Mucosa of rectum (tissue), 2 donors: ENCODE measurements around the gene ATG5.

Experiments used
- H3K27ac ChIP-seq, 2 donors: one replicate each; pipeline ENCODE4 v1.7.0; 2013; ENCODE audit warnings: inconsistent platforms in 2 of 2, low read depth in 2 of 2, low read length in 2 of 2
- H3K27me3 ChIP-seq, 2 donors: one replicate each; pipeline ENCODE4 v1.7.0; 2013; ENCODE audit warnings: low read length in 2 of 2; ENCODE audit not compliant: control insufficient read depth in 2 of 2, insufficient read depth in 2 of 2
- H3K36me3 ChIP-seq, 2 donors: one replicate each; pipeline ENCODE4 v1.7.0; 2013; ENCODE audit warnings: low read length in 2 of 2; ENCODE audit not compliant: control insufficient read depth in 2 of 2, insufficient read depth in 2 of 2
- H3K4me1 ChIP-seq, 2 donors: one replicate each; pipeline ENCODE4 v1.7.0; 2013; ENCODE audit warnings: low read length in 2 of 2, mild to moderate bottlenecking in 1 of 2; ENCODE audit not compliant: control insufficient read depth in 2 of 2, insufficient read depth in 2 of 2
- H3K4me3 ChIP-seq, 2 donors: one replicate each; pipeline ENCODE4 v1.7.0; 2013; ENCODE audit warnings: low read length in 2 of 2
- H3K9ac ChIP-seq, 2 donors: one replicate each; pipeline ENCODE4 v1.7.0; 2013; ENCODE audit warnings: low read length in 2 of 2, low read depth in 1 of 2, mild to moderate bottlenecking in 1 of 2
- H3K9me3 ChIP-seq, 2 donors: one replicate each; pipeline ENCODE4 v1.7.0; 2013; ENCODE audit warnings: low read length in 2 of 2; ENCODE audit not compliant: control insufficient read depth in 2 of 2
- donor health status: healthy.
- donor health status: Normal muscosa, but diverticular disease.

Gene ATG5

GRCh38 chr6:106212576-106212975 is 113.0 kb downstream of the ATG5 start:
- H3K4me3 ChIP-seq, result no peak overlapping the region
- no peaks in the 10 kb centered on the region for H3K27me3 ChIP-seq
- H3K36me3 ChIP-seq, result no peaks in the 10 kb centered on the region
- no peak overlapping the region for H3K9ac ChIP-seq
- no peaks in the 10 kb centered on the region for H3K4me1 ChIP-seq
- H3K27ac ChIP-seq, result no peak overlapping the region
- no peaks in the 10 kb centered on the region for H3K9me3 ChIP-seq

- Histone ChIP-seq H3K4me1 (no peaks in the 10 kb centered on the region), H3K27ac (no peak overlapping the region), H3K4me3 (no peak overlapping the region), H3K9ac (no peak overlapping the region), H3K27me3 (no peaks in the 10 kb centered on the region), H3K9me3 (no peaks in the 10 kb centered on the region), H3K36me3 (no peaks in the 10 kb centered on the region)
These were observed 118.7 kb downstream of the ATG5 start for GRCh38 chr6:106206905-106207304.

DNA sequence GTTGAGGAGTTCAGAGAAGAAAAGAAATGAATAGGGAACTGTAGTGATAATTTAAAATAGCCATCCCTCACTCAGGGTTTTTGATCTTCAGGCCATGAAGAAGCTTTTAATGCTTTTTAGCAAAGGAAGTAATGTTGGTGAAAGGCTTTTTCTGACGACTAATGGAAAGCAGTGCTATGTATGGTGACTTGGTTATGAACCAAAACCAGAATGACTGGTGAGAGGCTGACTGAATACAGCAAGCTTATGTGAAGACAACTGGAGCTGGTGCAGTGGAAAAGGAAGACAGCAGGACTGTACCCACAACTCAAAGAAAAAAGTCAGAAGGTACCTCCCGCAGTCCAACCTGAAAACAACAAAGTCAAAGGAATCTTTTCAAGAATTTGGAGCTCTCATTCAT is 120.6 kb downstream of the ATG5 start:
- H3K9me3 ChIP-seq, result no peaks in the 10 kb centered on the region
- H3K4me3 ChIP-seq, result no peak overlapping the region
- no peaks in the 10 kb centered on the region for H3K4me1 ChIP-seq
- no peaks in the 10 kb centered on the region for H3K27me3 ChIP-seq
- no peak overlapping the region for H3K27ac ChIP-seq
- H3K9ac ChIP-seq, result no peak overlapping the region
- H3K36me3 ChIP-seq, result peaks cover 0 to 7% of the 10 kb centered on the region in 2 donors

DNA sequence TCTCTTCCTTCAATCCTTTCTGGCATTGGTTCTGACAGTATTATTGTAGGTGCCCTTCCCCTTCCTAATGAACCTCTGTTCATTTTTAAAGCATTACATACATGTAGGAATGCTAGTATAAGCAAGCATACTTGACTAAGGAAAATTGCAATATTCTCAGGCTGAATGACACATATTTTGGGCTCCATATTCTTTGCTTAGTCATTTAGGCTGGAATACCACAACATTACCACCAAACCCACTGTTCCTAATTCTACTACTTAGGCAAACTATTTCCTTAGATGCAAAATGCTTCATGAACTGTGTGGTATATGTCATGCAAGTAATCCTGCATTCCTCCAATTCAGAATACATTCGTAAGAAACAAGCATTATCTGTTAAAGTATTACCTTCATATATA is 125.6 kb downstream of the ATG5 start:
- no peaks in the 10 kb centered on the region for H3K4me1 ChIP-seq
- H3K36me3 ChIP-seq, result peaks cover 0 to 7% of the 10 kb centered on the region in 2 donors
- no peak overlapping the region for H3K27ac ChIP-seq
- no peak overlapping the region for H3K4me3 ChIP-seq
- H3K9me3 ChIP-seq, result no peaks in the 10 kb centered on the region
- no peaks in the 10 kb centered on the region for H3K27me3 ChIP-seq
- no peak overlapping the region for H3K9ac ChIP-seq

DNA sequence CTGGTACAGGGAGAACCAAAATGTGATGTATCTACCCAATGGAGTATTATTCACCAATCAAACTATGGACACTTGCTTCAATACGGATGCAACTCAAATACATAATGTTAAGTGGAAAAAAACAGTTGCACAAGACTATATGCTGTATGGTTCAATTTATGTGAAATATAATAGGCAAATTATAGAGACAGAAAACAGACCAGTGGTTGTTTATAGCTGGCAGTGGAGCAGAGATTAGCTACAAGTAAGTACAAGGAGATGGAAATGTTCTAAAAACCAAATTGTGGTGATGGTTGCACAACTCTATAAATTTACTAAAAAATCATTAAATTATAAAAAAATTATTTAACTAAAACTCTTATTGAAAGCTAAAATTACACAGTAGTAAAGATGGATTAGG is 126.2 kb downstream of the ATG5 start:
- Histone ChIP-seq H3K4me1 (no peaks in the 10 kb centered on the region), H3K27ac (no peak overlapping the region), H3K36me3 (peaks cover 0 to 7% of the 10 kb centered on the region in 2 donors), H3K9ac (no peak overlapping the region), H3K27me3 (no peaks in the 10 kb centered on the region), H3K9me3 (no peaks in the 10 kb centered on the region), H3K4me3 (no peak overlapping the region)

- H3K4me1 ChIP-seq, result no peaks in the 10 kb centered on the region
- H3K4me3 ChIP-seq, result no peak overlapping the region
These were observed 128.1 kb downstream of the ATG5 start for GRCh38 chr6:106197441-106197840.

DNA sequence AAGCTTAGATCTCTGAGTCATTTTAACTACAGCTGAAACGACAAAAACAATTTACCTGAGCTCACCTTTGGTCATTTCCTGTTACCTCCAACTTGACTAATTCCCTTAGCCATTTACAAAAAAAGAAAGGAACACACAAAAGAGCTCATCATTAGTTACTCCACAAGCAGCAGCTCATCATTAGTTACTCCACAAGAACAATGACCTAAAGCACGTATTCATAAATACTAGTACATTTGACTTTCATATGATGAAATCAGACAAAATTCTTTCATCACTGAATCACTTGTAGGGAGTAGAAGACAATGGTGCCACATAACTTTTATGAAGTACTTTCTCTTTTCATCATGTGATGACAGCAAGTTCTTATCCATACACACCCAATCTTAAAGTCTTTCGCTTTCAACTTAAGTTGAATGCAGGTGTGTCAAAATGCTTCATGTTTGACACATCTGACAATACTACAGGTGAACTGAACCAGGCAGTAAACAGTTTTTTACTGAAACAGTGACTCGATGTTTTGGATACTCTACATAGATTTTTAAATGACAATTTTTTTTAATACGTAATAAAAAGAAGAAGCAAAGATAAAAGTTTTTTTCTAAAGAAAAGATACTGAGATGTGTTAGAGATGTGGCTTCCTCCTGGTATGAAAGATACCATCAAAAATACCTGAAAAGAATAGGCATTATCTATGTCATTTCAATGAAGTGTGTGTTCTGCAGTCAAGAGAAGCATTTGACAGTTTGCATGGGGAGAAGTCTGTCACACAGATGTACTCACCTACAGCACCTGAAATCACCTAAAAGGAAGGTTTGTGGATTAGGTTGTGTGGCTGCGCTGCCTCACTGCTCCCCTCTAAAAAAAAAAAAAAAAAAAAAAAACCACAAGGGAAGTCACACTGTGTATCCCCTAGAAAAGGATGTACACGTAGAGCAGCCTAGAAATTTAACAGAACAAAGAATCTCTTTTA is 130.3 kb downstream of the ATG5 start:
- no peaks in the 10 kb centered on the region for H3K27me3 ChIP-seq
- H3K9me3 ChIP-seq, result no peaks in the 10 kb centered on the region
- H3K4me1 ChIP-seq, result no peaks in the 10 kb centered on the region
- H3K9ac ChIP-seq, result no peak overlapping the region
- H3K36me3 ChIP-seq, result no peaks in the 10 kb centered on the region
- peak overlapping the region; percentile 21 to 48 for H3K27ac ChIP-seq
- no peak overlapping the region for H3K4me3 ChIP-seq

More at GRCh38 chr6:106197441-106197840, 128.1 kb downstream of the ATG5 start:
- Histone ChIP-seq H3K36me3 (peaks cover 0 to 7% of the 10 kb centered on the region in 2 donors), H3K9ac (no peak overlapping the region), H3K27me3 (no peaks in the 10 kb centered on the region), H3K27ac (no peak overlapping the region), H3K9me3 (no peaks in the 10 kb centered on the region)

DNA sequence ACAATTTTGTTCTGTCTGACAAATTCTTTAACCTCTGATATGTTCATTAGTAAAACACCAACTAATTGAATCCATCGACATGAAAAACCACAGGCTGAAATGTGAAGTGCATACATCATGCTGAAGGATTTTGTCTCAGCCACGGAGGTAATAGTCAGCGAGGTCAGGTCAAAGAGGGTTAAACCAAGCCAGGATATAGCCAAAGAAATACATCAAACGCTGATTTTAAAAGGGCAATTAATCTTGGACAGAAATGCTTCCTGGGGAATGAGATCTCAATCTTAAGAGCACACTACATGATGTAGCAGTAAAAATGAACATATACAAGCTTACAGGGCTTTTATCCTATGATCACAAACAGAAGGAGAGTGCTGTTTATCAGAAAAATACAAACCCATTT is 132.7 kb downstream of the ATG5 start:
- Histone ChIP-seq H3K36me3 (no peaks in the 10 kb centered on the region), H3K27me3 (no peaks in the 10 kb centered on the region), H3K4me3 (no peak overlapping the region), H3K4me1 (no peaks in the 10 kb centered on the region), H3K27ac (no peak overlapping the region), H3K9me3 (no peaks in the 10 kb centered on the region), H3K9ac (no peak overlapping the region)

- Histone ChIP-seq H3K27ac (no peak overlapping the region), H3K27me3 (no peaks in the 10 kb centered on the region), H3K4me1 (no peaks in the 10 kb centered on the region), H3K9me3 (no peaks in the 10 kb centered on the region), H3K36me3 (no peaks in the 10 kb centered on the region), H3K4me3 (no peak overlapping the region), H3K9ac (no peak overlapping the region)
These were observed 137.3 kb downstream of the ATG5 start for GRCh38 chr6:106188104-106188794.

DNA sequence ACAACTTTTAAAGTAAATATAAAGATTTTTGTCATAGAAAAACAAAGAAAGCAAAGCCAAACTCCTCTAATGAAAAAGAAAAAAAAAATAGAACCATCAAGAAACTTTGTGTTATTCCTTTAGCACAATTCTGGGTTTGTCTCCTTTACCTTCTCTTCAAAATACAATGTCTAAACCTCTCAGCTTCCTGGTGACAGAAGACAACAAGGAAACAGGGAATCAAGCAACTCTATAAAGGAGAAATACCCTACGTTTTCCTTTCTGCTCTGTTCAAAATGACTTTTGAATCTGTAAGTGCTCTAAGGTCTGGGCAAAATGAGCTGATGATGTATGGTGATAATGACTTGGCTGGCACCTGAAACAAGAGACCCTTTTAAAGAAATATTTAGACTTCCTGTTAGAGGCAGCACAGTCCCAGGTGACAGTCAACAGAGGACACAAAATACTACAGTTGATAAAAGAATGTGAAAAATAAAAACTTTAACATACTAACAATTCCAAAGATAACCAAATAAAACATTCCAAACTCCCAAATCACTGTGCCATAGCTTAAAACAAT is 138.1 kb downstream of the ATG5 start:
- H3K36me3 ChIP-seq, result no peaks in the 10 kb centered on the region
- H3K27ac ChIP-seq, result no peak overlapping the region
- H3K9me3 ChIP-seq, result no peaks in the 10 kb centered on the region
- H3K27me3 ChIP-seq, result no peaks in the 10 kb centered on the region
- no peak overlapping the region for H3K4me3 ChIP-seq
- no peaks in the 10 kb centered on the region for H3K4me1 ChIP-seq
- H3K9ac ChIP-seq, result no peak overlapping the region
